Aorta (tissue), 5 donors: ENCODE measurements around the gene SCAMP2. TPM values are rescaled to one million over a fixed set of nuclear protein-coding genes. Genes with fewer than 3 reads are reported as not detected.
A peak's percentile ranks its signal among the peaks of the same experiment; 100 is the strongest.

Experiments
- ATAC-seq: fragments of 200-7000 bp; cut with Tn5 transposase; one replicate; pipeline ENCODE4 v1.9.1; 2022; ENCODE audit warnings: moderate library complexity; ENCODE audit not compliant: low FRiP score
- DNase-seq, 2 donors: peaks; one replicate each; pipeline ENCODE4 v3.0.0-alpha.2; 2020
- H3K27ac ChIP-seq, 2 donors: one replicate each; pipeline ENCODE4 v1.5.1; 2013; ENCODE audit warnings: low read length in 2 of 2, mild to moderate bottlenecking in 2 of 2, moderate library complexity in 2 of 2, control low read depth in 1 of 2, inconsistent platforms in 1 of 2, low read depth in 1 of 2
- H3K27me3 ChIP-seq, 2 donors: one replicate each; pipeline ENCODE4 v1.6.1; 2013; ENCODE audit warnings: control low read depth in 1 of 2, low read length in 1 of 2, mild to moderate bottlenecking in 1 of 2, moderate library complexity in 1 of 2; ENCODE audit not compliant: insufficient read depth in 2 of 2, control insufficient read depth in 1 of 2
- H3K36me3 ChIP-seq, 2 donors: one replicate each; pipeline ENCODE4 v1.6.1; 2013; ENCODE audit warnings: control low read depth in 1 of 2, low read length in 1 of 2, mild to moderate bottlenecking in 1 of 2; ENCODE audit not compliant: insufficient read depth in 2 of 2, control insufficient read depth in 1 of 2
- H3K4me1 ChIP-seq, 2 donors: one replicate each; pipeline ENCODE4 v1.6.1; 2013; ENCODE audit warnings: low read length in 2 of 2, control low read depth in 1 of 2, mild to moderate bottlenecking in 1 of 2, moderate library complexity in 1 of 2; ENCODE audit not compliant: insufficient read depth in 2 of 2, control insufficient read depth in 1 of 2
- H3K4me3 ChIP-seq, 2 donors: one replicate each; pipeline ENCODE4 v1.5.1; 2013; ENCODE audit warnings: low read length in 2 of 2, control low read depth in 1 of 2, mild to moderate bottlenecking in 1 of 2
- H3K9me3 ChIP-seq: one replicate; pipeline ENCODE4 v1.6.1; 2013; ENCODE audit warnings: mild to moderate bottlenecking, low read length; ENCODE audit not compliant: control insufficient read depth
- WGBS, 2 donors: extraction: QIAGEN DNeasy Blood & Tissue Kit; methylation state at CpG; one replicate each; pipeline ENCODE4 v1.1.7; 2013; 5-methylcytosine and 5-hydroxymethylcytosine counted together
- intact Hi-C, 2 donors: fragments of 100-400 bp; cut with DNase I; formaldehyde crosslinking; loops; one replicate each; pipeline versions ENCODE4 v1.14.2 to v1.15.0; 2022
- polyA plus RNA-seq, 2 donors: library from polyadenylated mRNA; stranded (reverse); fragments of 200-250 nt; gene quantifications; one replicate each; pipeline ENCODE4 v1.2.3, GENCODE V29; 2013
- total RNA-seq, 2 donors: library from RNA; stranded (reverse); fragmentation: NEBNext Ultra II Directional; extraction: Animal tissue kit (Norgen Biotek cat#: 25700); gene quantifications; one replicate each; pipeline ENCODE4 v1.2.1, GENCODE V29; 2021
- donor health status: healthy with polysubstance abuse.
- donor health status: Bipolar disorder and iron deficiency.
- donor health status: DM: no; HTN: no; CAD: no.
- donor health status: DM: no; HTN: no; CAD: no.
- donor health status: DM: yes; HTN: yes; CAD: no.

The SCAMP2 gene
- total and polyA plus RNA-seq, 4 donors: 21.8 to 65.0 (median 46.3) TPM

DNA sequence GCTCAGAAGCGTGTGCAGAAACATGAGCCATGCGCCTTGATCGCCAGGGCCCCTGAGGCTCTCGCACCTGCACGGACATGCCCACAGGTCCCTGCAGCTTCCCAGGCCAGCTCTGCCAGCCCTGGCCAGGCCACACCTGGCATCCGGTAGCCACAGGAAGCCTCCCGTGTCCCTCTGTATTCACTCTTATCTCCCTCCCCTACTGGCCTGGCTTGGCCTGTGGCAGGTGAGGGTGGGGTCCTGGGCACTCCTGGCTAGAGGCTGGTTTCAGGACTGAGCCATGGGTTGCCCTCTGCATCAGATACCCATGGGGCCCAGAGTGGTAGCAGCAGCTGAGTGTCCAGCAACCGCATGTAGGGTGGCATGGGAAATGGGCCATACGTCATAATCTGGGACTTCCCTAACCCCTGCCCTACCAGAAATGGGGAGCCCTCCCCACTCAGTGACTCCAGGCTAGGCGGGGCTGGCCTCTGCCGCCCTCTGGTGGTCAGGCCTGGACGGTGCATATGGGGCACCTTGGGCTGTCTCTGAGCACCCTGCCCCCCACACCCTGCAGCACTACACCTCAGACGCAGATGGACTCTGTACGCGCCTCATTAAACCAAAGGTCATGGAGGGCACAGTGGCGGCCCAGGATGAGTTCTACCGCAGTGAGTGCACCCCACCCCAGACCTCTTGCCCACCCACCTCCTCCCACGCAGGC is 73.2 kb downstream of the SCAMP2 start:
- no peaks in the 10 kb centered on the region for H3K9me3 ChIP-seq
- WGBS, 2 donors: 53 to 54% methylated on average over 18 of the region's 18 CpGs
- no peaks in the 10 kb centered on the region for H3K27me3 ChIP-seq
- H3K36me3 ChIP-seq: peaks cover 0 to 1% of the 10 kb centered on the region in 2 donors
- ATAC-seq (peak; percentile 89), DNase-seq (peak; percentile 86 to 92)
- H3K4me3 ChIP-seq: no peak overlapping the region
- no peak overlapping the region for H3K27ac ChIP-seq
- H3K4me1 ChIP-seq: no peaks in the 10 kb centered on the region
- intact Hi-C loops: loop anchor here in 1 of 2 donors (2.0 to 5.0 kb wide), 2 partner anchors 17 to 33 kb away; partner anchors contain the start of gene CSK

DNA sequence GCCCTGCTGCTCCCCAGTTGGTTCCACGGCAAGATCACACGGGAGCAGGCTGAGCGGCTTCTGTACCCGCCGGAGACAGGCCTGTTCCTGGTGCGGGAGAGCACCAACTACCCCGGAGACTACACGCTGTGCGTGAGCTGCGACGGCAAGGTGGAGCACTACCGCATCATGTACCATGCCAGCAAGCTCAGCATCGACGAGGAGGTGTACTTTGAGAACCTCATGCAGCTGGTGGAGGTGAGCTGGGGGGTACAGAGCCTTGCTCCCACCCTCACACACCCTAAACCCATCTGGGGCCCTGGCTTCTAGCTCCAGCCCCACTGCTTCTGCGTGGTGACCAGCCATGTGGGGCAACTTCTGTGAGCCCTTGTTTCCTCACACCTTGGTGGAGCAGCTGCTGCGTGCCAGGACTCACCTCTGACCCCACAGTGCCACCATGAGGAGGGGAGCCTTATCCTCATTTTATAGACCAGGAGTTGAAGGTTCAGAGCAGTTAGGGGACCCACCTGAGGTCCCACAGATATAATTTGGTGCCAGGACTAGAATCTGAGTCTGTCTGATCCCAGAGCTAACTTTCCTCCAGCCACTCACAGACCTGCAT is 73.8 kb downstream of the SCAMP2 start:
- no peak overlapping the region for H3K4me3 ChIP-seq
- H3K9me3 ChIP-seq: no peaks in the 10 kb centered on the region
- peaks cover 0 to 1% of the 10 kb centered on the region in 2 donors for H3K36me3 ChIP-seq
- no peak overlapping the region for H3K27ac ChIP-seq
- DNase-seq: no peak
- intact Hi-C loops: no loop called here
- H3K4me1 ChIP-seq: no peaks in the 10 kb centered on the region
- no peak for ATAC-seq
- H3K27me3 ChIP-seq: no peaks in the 10 kb centered on the region
- WGBS, 2 donors: 86 to 87% methylated on average over 16 of the region's 16 CpGs

DNA sequence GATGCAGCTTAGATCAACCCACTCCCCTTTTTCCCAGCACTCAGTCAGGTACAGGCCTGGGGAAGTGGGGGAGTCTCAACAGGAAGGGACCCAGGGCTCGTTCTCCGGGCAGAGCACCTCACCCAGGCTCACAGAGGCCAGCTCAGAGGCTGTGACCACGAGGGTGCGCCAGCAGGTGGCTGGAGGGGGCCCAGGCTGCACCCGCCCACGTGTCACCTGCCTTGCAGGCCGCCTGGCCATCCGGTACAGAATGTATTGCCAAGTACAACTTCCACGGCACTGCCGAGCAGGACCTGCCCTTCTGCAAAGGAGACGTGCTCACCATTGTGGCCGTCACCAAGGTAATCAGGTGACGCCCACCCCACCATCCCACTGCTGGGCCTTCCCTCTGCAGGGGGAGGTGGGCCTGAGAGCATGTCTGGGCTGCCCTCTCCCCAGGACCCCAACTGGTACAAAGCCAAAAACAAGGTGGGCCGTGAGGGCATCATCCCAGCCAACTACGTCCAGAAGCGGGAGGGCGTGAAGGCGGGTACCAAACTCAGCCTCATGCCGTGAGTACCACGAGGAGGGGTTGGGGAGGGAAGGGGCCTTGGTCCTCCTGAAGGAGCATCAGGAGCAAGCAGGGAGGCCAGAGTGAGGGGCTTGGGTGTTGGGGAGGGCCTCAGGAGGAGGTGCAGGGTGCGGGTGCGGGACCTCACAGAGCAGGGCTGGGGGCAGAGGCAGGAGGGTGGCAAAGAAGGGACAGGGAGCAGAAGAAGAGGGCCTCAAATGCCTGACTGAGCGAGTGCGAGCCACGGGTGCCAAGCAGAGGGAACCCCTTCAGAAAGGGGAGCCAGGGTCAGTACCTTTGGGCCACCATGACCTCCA is 74.5 kb downstream of the SCAMP2 start:
- WGBS, 2 donors: 77 to 78% methylated on average over 25 of the region's 25 CpGs
- no peaks in the 10 kb centered on the region for H3K4me1 ChIP-seq
- ATAC-seq (no peak), DNase-seq (no peak)
- H3K27me3 ChIP-seq: no peaks in the 10 kb centered on the region
- H3K4me3 ChIP-seq: no peak overlapping the region
- no peaks in the 10 kb centered on the region for H3K9me3 ChIP-seq
- intact Hi-C loops: no loop called here
- no peak overlapping the region for H3K27ac ChIP-seq
- H3K36me3 ChIP-seq: peaks cover 0 to 1% of the 10 kb centered on the region in 2 donors

DNA sequence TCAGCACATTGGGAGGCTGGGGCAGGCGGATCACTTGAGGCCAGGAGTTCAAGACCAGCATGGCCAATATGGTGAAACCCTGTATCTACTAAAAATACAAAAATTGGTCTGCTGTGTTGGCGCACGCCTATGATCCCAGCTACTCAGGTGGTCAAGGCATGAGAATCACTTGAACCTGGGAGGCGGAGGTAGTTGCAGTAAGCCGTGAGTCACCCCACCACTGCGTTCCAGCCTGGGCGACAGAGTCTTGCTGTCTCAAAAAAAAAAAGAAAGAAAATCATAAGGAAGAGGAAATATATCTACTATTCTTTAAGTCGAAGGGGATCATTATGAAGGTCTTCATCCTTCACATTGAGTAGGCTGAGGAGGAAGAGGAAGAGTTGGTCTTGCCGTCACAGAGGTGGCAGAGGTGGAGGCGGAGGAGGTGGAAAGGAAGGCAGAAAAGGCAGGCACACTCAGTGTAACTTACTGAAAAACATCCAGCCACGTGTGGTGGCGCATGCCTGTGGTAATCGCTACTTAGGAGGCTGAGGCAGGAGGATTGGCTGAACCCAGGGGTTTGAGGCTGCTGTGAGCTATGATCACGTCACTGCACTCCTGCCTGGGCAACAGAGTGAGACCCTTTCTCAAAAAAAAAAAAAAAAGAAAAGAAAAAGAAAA is 77.1 kb downstream of the SCAMP2 start:
- H3K27me3 ChIP-seq: no peaks in the 10 kb centered on the region
- H3K9me3 ChIP-seq: no peaks in the 10 kb centered on the region
- H3K36me3 ChIP-seq: no peaks in the 10 kb centered on the region
- H3K27ac ChIP-seq: no peak overlapping the region
- H3K4me3 ChIP-seq: no peak overlapping the region
- no peaks in the 10 kb centered on the region for H3K4me1 ChIP-seq
- DNase-seq: no peak
- 90 to 91% methylated on average over 14 of the region's 14 CpGs for WGBS, 2 donors
- intact Hi-C loops: no loop called here
- ATAC-seq: no peak

DNA sequence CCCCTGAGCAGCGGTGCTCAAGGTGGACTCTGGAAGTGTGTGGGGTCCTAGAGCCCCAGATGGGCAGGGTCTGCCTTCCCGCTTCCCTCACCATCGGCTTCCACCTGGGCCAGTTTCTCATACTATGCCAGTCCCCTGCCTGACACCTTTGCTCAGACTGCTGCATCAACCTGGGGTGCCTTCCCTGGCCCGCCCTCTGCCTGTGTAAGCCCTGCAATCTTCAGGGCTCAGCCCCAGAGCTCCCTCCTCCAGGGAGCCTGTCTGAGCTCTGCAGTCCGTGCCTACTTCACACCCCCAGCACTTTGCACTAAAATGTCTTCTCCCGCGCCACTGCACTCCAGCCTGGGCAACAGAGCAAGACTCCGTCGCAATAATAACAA is 78.2 kb downstream of the SCAMP2 start:
- 88 to 91% methylated on average over 9 of the region's 9 CpGs for WGBS, 2 donors
- no peak for ATAC-seq
- H3K4me1 ChIP-seq: peaks cover 0 to 3% of the 10 kb centered on the region in 2 donors

DNA sequence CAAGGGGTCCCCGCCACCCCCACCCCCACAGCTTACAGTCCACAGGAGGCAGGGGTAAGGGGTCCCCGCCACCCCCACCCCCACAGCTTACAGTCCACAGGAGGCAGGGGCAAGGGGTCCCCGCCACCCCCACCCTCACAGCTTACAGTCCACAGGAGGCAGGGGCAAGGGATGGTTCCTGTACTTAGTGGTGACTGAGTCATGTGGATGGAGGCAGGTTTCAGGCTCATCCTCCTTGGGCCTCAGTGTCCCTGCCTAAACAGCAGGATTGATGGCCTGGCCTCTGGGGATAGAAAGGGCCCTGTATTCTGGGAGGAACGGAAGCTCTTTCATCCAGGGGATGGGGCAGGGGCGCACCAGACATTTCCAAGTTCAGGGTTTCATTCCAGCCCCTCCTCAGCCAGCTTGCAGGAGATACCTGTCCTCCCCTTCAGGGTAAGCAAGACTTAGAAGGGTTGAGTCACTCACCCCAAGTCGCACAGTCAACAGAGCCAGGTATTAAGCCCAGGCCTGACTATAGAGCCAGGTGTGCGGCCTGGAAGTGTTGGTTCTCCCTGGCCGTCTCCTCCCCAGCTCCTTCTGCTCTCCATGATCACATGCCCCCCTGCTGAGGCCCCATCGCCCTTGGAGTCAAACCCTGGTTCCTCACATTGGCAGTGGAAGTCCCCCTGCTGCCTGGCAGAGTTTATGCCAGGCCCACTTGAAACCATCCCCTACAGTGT is 78.8 kb downstream of the SCAMP2 start:
- peaks cover 0 to 5% of the 10 kb centered on the region in 2 donors for H3K4me1 ChIP-seq
- no peaks in the 10 kb centered on the region for H3K27me3 ChIP-seq
- intact Hi-C loops: no loop called here

More for the DNA sequence above, 78.2 kb downstream of the SCAMP2 start:
- H3K36me3 ChIP-seq: no peaks in the 10 kb centered on the region
- no peaks in the 10 kb centered on the region for H3K27me3 ChIP-seq
- intact Hi-C loops: no loop called here
- H3K4me3 ChIP-seq: no peak overlapping the region
- DNase-seq: no peak
- no peaks in the 10 kb centered on the region for H3K9me3 ChIP-seq
- H3K27ac ChIP-seq: no peak overlapping the region

More for the DNA sequence above, 78.8 kb downstream of the SCAMP2 start:
- no peak for DNase-seq
- Histone ChIP-seq H3K4me3 (no peak overlapping the region), H3K27ac (no peak overlapping the region), H3K36me3 (no peaks in the 10 kb centered on the region), H3K9me3 (no peaks in the 10 kb centered on the region)
- no peak for ATAC-seq
- WGBS, 2 donors: 86 to 89% methylated on average over 7 to 8 of the region's 9 CpGs
